GM12878 (cell line): ENCODE measurements around the gene GTPBP10. TPM values are rescaled to one million over a fixed set of nuclear protein-coding genes. Genes with fewer than 3 reads are reported as not detected.

Experiments used
- ATAC-seq: fragments of 200-7000 bp; cut with Tn5 transposase; 3 replicates; pipeline ENCODE4 v1.9.1; 2020; ENCODE audit warnings: mild to moderate bottlenecking, moderate library complexity
- BruUV-seq: library from RNA; stranded (reverse); fragments of 400-500 nt; replicated peaks from 2 replicates; lab custom pipeline; 2021; lab: Mats Ljungman, UMichigan
- CTCF ChIA-PET: fragments of 300-600 bp; sonication (Branson Sonifier 250); formaldehyde crosslinking; extraction: SDS; loops from one replicate; lab custom pipeline; 2021; ENCODE audit warnings: inconsistent platforms; lab: Yijun Ruan, JAX
- POLR2A ChIA-PET: fragments of 350-600 bp; formaldehyde crosslinking; extraction: SDS; loops from one replicate; lab custom pipeline; 2021; ENCODE audit warnings: inconsistent platforms; lab: Charles Lee
- RAD21 ChIA-PET: fragments of 300-600 bp; sonication (Branson Sonifier 250); formaldehyde crosslinking; loops from one replicate; lab custom pipeline; 2023; ENCODE audit warnings: antibody characterized with exemption; ENCODE audit not compliant: unreplicated experiment; lab: Charles Lee
- SMC1A ChIA-PET: fragments of 300-600 bp; sonication (Branson Sonifier 250); formaldehyde crosslinking; loops from one replicate; lab custom pipeline; 2023; ENCODE audit not compliant: unreplicated experiment, uncharacterized antibody; lab: Charles Lee
- DNase-seq: peaks from one replicate; pipeline ENCODE4 v3.0.0-alpha.2; 2011; ENCODE audit warnings: low read depth, low spot score
- FAIRE-seq: peaks from 3 replicates; lab custom pipeline; 2011; peaks lifted over from hg19 to GRCh38; lab: Jason Lieb, UNC
- H2AFZ ChIP-seq: 2 replicates; pipeline ENCODE4 v1.6.0; 2011; ENCODE audit warnings: low read depth, low read length, control low read depth; ENCODE audit not compliant: control insufficient read depth
- H3K27ac ChIP-seq: 2 replicates; pipeline ENCODE4 v1.5.1; 2011; ENCODE audit warnings: control low read depth; ENCODE audit not compliant: control insufficient read depth, insufficient read depth
- H3K27me3 ChIP-seq, 2 experiments: replicated peaks in 1 of 2; 2 replicates each; pipeline versions ENCODE4 v1.6.0 to v1.6.1; 2011; ENCODE audit warnings: low read length in 1 of 2; ENCODE audit not compliant: control insufficient read depth in 2 of 2, insufficient read depth in 2 of 2
- H3K36me3 ChIP-seq, 2 experiments: 2 replicates each; pipeline ENCODE4 v1.5.1; 2011; ENCODE audit warnings: low read length in 1 of 2; ENCODE audit not compliant: control insufficient read depth in 2 of 2, insufficient read depth in 2 of 2
- H3K4me1 ChIP-seq: 2 replicates; pipeline ENCODE4 v1.6.1; 2011; ENCODE audit warnings: mild to moderate bottlenecking, low read length, moderate library complexity, mixed read lengths; ENCODE audit not compliant: control insufficient read depth, insufficient read depth
- H3K4me2 ChIP-seq: 2 replicates; pipeline ENCODE4 v1.6.0; 2011; ENCODE audit warnings: control low read depth; ENCODE audit not compliant: control insufficient read depth, insufficient read depth
- H3K4me3 ChIP-seq: fragments of 200-600 bp; sonication (generic); 2 replicates; pipeline ENCODE4 v1.5.1; 2016
- H3K79me2 ChIP-seq: 2 replicates; pipeline ENCODE4 v1.6.0; 2011; ENCODE audit warnings: low read length; ENCODE audit not compliant: control insufficient read depth, insufficient read depth
- H3K9ac ChIP-seq: 2 replicates; pipeline ENCODE4 v1.8.0; 2011; ENCODE audit warnings: low read length, control low read depth, mixed read lengths; ENCODE audit not compliant: control insufficient read depth, insufficient read depth
- H3K9me3 ChIP-seq: replicated peaks from 3 replicates; pipeline ENCODE4 v1.5.1; 2011; ENCODE audit warnings: mild to moderate bottlenecking, low read length; ENCODE audit not compliant: control insufficient read depth, insufficient read depth
- H4K20me1 ChIP-seq: 2 replicates; pipeline ENCODE4 v1.6.0; 2011; ENCODE audit not compliant: control insufficient read depth, insufficient read depth
- KDM1A ChIP-seq: fragments of 200-600 bp; sonication (generic); IDR thresholded peaks from 2 replicates; pipeline ENCODE4 v1.6.1; 2016; ENCODE audit warnings: borderline replicate concordance
- NR2F1 ChIP-seq: fragments of 450-650 bp; conservative IDR thresholded peaks from 2 replicates; pipeline ENCODE4 v1.6.1; 2017; ENCODE audit warnings: mild to moderate bottlenecking
- RAD51 ChIP-seq: fragments of 450-650 bp; IDR thresholded peaks from 2 replicates; pipeline ENCODE4 v1.6.1; 2016; ENCODE audit warnings: moderate library complexity, mild to moderate bottlenecking, inconsistent platforms
- TAF1 ChIP-seq: IDR thresholded peaks from 2 replicates; pipeline ENCODE4 v1.6.1; 2011; ENCODE audit warnings: mild to moderate bottlenecking, low read depth, low read length, borderline replicate concordance
- TARDBP ChIP-seq: IDR thresholded peaks from 2 replicates; pipeline ENCODE4 v1.6.1; 2016; ENCODE audit warnings: borderline replicate concordance
- TBL1XR1 ChIP-seq: IDR thresholded peaks from 2 replicates; pipeline ENCODE4 v1.6.1; 2012; ENCODE audit warnings: low read depth, low read length, improper control_type of control experiment
- WGBS: methylation state at CpG from one replicate; pipeline ENCODE4 v1.1.6; 2016; ENCODE audit warnings: low lambda C conversion rate; ENCODE audit not compliant: insufficient replicate concordance, insufficient coverage; ENCODE audit errors: missing lambda C conversion rate; 5-methylcytosine and 5-hydroxymethylcytosine counted together
- in situ Hi-C: fragments of 300-500 bp; cut with MboI; formaldehyde crosslinking; loops from 9 replicates; pipeline ENCODE4 v1.14.3; 2018; ENCODE audit warnings: mixed read lengths
- intact Hi-C: fragments of 100-400 bp; cut with micrococcal nuclease; formaldehyde crosslinking; loops from one replicate; pipeline ENCODE4 v1.14.2; 2022; ENCODE audit not compliant: unreplicated experiment
- polyA plus RNA-seq, 11 experiments: library from polyadenylated mRNA; depleted of rRNA in 4 of 11; unstranded in 6 of 11; stranded (reverse) in 5 of 11; fragments of >200 nt; fragmentation: Nextera tagmentation in 4 of 11; fragmentation: Illumina TruSeq in 1 of 11; extraction: Ambion mirVana in 4 of 11; extraction: Trizol in 1 of 11; gene quantifications; 1 replicate in 1 of 11; 2 replicates in 10 of 11; pipeline versions ENCODE4 v1.2.1 to v1.2.3, GENCODE V29; 2011 to 2016; ENCODE audit warnings: inconsistent platforms in 2 of 11, missing spikeins in 2 of 11, low read depth in 1 of 11
- total RNA-seq, 4 experiments: library from RNA; depleted of rRNA in 3 of 4; stranded (reverse); fragments of >200 nt in 3 of 4; fragmentation: Illumina TruSeq in 1 of 4; extraction: Trizol in 1 of 4; gene quantifications; 2 replicates each; pipeline versions ENCODE4 v1.2.1 to v1.2.3, GENCODE V29; 2013 to 2021
- TF ChIP-seq, protein P1 (sequence below): fragments of 150-350 bp; IDR thresholded peaks from 2 replicates; pipeline ENCODE4 v1.6.1; 2014; ENCODE audit warnings: mild to moderate bottlenecking, low read depth, low read length
- TF ChIP-seq, protein P2 (sequence below): IDR thresholded peaks from 2 replicates; pipeline ENCODE4 v1.6.1; 2012; ENCODE audit warnings: improper control_type of control experiment, low read depth, low read length; ENCODE audit not compliant: insufficient replicate concordance
- TF ChIP-seq, protein P3 (sequence below): IDR thresholded peaks from 2 replicates; pipeline ENCODE4 v1.6.1; 2011; ENCODE audit warnings: low read depth, mild to moderate bottlenecking, low read length, moderate library complexity, borderline replicate concordance; ENCODE audit errors: extremely low read depth

The GTPBP10 gene
- total and polyA plus RNA-seq, 10 of the 15 experiments (the other 5 are each of a cell fraction or from before 2014, with no cell fraction given), result 10.1 to 41.0 (median 33.0) TPM

DNA sequence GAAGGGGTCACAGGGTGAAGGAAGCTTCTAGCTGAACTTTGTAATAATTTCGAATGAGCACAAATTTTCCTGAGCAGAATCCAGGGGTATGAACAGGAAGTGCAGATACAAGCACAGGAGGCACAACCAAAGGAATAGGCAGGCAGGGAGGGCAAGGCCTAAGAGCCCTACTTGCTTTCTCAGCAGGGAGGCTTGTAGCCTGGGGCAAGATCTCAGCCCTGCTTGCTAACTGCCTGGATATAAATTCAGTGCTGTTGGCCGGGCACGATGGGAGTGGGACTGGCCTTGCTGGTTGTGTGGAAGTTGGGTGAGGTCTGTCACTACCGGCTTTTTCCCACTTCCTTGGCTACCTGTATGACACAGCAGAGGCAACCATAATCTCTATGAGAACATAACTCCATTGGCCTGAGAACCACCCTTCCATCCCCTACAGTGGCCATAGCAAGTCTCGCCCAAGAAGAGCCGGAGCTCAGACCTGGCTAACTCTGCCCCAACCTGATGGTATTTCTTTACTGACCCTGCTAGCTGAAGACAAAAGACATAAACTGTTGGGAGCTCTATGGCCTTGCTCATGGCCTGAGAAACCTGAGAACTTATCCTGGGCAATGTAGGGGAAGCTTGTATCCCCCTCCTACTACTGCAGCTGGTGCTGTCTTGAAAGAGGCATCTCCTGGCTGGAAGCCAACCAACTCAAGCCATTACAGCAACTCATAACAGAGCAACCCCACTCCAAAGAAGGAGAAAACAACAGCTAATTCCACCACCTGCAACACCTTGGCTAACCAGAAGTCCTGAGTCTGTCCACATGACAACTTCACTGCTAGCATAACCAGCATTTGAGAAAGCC is 84.3 kb downstream of the GTPBP10 start (continued):
- TF ChIP-seq TAF1 (no peak), TBL1XR1 (no peak), KDM1A (no peak), NR2F1 (no peak)
- TF ChIP-seq, protein P1, sequence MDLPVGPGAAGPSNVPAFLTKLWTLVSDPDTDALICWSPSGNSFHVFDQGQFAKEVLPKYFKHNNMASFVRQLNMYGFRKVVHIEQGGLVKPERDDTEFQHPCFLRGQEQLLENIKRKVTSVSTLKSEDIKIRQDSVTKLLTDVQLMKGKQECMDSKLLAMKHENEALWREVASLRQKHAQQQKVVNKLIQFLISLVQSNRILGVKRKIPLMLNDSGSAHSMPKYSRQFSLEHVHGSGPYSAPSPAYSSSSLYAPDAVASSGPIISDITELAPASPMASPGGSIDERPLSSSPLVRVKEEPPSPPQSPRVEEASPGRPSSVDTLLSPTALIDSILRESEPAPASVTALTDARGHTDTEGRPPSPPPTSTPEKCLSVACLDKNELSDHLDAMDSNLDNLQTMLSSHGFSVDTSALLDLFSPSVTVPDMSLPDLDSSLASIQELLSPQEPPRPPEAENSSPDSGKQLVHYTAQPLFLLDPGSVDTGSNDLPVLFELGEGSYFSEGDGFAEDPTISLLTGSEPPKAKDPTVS, result no peak
- TF ChIP-seq, all 136 proteins: peak for 0

DNA sequence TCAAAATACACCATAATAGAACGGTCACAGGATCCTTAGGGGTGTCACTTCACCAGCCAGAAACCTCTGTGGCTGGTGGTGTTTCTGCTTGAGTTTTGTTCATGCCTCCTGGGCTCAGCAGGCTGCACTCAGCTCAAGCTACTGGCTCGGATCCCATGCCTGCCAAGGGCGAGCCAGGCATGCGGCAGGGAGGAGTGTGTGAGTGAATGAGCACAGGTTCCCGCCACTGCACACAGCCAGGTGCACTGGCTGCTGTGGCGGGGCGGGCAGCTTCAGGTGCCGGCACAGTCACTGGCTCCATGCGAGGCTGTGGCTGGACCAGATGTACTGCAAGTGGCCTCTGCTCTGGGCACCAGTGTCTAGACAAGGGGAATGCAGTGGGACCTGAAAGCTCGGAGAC is 86.2 kb downstream of the GTPBP10 start:
- ATAC-seq, result no peak
- no peaks in the 10 kb centered on the region for H4K20me1 ChIP-seq
- intact Hi-C loops (loop anchor here (1.0 kb wide), 1 partner anchor 15 kb away; no protein-coding TSS in a partner anchor), in situ Hi-C loops (loop anchor here (5.0 kb wide), 1 partner anchor 280 kb away; the partner anchor contains the start of gene STEAP1)
- no peak for DNase-seq
- H3K9ac ChIP-seq, result no peak overlapping the region
- no peaks in the 10 kb centered on the region for H3K36me3 ChIP-seq
- peaks cover 15% of the 10 kb centered on the region; the same call in 1 of the 3 replicates for H3K9me3 ChIP-seq
- no peak overlapping the region for H2AFZ ChIP-seq
- ChIA-PET POLR2A (no interaction called here), RAD21 (no interaction called here), SMC1A (interaction anchor here (0.9 to 1.0 kb wide), 2 partner anchors 120 to 129 kb away, joined by 3 read pairs; no protein-coding TSS in a partner anchor), CTCF (interaction anchor here (1.1 to 1.5 kb wide), 5 partner anchors 12 to 280 kb away, joined by 3 to 5 read pairs (median 3); no protein-coding TSS in a partner anchor)
- 37% methylated on average over 10 of the region's 10 CpGs for WGBS
- H3K4me2 ChIP-seq, result no peak overlapping the region
- no peaks in the 10 kb centered on the region for H3K27me3 ChIP-seq
- no peaks in the 10 kb centered on the region for H3K79me2 ChIP-seq
- H3K27ac ChIP-seq, result no peak overlapping the region
- no peak for FAIRE-seq
- H3K4me1 ChIP-seq, result no peaks in the 10 kb centered on the region
- H3K4me3 ChIP-seq, result no peak overlapping the region
- BruUV-seq, result no TSS peak
- TF ChIP-seq RAD51 (no peak), TBL1XR1 (no peak), TARDBP (no peak)
- TF ChIP-seq, protein P2, sequence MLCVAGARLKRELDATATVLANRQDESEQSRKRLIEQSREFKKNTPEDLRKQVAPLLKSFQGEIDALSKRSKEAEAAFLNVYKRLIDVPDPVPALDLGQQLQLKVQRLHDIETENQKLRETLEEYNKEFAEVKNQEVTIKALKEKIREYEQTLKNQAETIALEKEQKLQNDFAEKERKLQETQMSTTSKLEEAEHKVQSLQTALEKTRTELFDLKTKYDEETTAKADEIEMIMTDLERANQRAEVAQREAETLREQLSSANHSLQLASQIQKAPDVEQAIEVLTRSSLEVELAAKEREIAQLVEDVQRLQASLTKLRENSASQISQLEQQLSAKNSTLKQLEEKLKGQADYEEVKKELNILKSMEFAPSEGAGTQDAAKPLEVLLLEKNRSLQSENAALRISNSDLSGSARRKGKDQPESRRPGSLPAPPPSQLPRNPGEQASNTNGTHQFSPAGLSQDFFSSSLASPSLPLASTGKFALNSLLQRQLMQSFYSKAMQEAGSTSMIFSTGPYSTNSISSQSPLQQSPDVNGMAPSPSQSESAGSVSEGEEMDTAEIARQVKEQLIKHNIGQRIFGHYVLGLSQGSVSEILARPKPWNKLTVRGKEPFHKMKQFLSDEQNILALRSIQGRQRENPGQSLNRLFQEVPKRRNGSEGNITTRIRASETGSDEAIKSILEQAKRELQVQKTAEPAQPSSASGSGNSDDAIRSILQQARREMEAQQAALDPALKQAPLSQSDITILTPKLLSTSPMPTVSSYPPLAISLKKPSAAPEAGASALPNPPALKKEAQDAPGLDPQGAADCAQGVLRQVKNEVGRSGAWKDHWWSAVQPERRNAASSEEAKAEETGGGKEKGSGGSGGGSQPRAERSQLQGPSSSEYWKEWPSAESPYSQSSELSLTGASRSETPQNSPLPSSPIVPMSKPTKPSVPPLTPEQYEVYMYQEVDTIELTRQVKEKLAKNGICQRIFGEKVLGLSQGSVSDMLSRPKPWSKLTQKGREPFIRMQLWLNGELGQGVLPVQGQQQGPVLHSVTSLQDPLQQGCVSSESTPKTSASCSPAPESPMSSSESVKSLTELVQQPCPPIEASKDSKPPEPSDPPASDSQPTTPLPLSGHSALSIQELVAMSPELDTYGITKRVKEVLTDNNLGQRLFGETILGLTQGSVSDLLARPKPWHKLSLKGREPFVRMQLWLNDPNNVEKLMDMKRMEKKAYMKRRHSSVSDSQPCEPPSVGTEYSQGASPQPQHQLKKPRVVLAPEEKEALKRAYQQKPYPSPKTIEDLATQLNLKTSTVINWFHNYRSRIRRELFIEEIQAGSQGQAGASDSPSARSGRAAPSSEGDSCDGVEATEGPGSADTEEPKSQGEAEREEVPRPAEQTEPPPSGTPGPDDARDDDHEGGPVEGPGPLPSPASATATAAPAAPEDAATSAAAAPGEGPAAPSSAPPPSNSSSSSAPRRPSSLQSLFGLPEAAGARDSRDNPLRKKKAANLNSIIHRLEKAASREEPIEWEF, result no peak
- TF ChIP-seq, protein P3, sequence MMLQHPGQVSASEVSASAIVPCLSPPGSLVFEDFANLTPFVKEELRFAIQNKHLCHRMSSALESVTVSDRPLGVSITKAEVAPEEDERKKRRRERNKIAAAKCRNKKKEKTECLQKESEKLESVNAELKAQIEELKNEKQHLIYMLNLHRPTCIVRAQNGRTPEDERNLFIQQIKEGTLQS, result no peak
